Measurements from ENCODE around the gene HSP90AB1. TPM values are rescaled to one million over a fixed set of nuclear protein-coding genes. Genes with fewer than 3 reads are reported as not detected.
A peak's percentile ranks its signal among the peaks of the same experiment; 100 is the strongest.

HSP90AB1 gene
- total RNA-seq, 4 donors from 2014 or later: 105 to 371 (median 242) TPM

DNA sequence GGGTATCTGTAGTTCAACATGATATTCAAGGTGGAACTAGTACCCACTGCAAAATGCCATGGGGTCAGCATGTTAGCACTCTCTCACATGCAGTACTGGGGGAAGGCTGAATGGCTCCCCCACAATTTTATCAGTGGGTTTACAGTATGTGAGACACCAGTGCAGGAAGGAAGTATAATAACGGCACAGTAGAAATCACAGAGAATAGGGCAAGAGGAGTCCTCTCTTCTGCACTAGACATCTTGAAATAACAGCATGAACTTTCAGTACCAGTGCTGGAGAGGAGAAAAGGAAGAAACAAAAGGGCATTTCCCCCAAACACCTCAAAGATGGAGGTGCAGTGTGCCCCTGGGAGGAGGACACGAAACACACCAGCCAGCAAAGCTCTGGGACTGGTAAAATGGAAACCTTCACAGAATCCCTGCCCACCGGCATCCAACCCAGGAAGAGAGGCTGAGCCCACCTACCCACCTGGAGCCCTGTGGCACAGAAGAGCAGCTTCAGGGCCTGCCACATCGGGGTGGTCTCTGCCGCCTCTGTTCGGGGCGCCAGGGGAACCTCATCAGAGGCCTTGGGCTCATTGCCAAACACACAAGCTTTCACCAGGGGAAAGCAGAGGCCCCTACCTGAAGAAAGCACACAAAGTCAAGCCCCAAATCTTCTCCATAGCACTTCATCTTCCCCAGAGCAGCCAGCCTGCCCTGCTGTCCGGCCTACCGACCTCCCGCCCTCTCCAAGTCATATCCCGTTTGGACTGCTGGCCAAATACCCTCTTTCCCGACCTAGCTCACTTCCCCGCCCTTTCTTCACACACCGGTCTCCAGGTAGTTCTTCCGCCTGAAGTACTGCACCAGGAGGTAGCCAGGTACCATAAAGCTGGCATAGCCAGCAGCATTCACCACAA, 9.2 kb downstream of the HSP90AB1 start:
- Histone ChIP-seq H3K27me3 (no peaks in the 10 kb centered on the region), H3K4me3 (peak overlapping the region; percentile 65 to 76 (median 73)), H3K27ac (peak overlapping the region; percentile 85 to 94 (median 91)), H3K9me3 (no peaks in the 10 kb centered on the region), H3K36me3 (peaks cover 0 to 41% (median 20%) of the 10 kb centered on the region in 4 donors), H3K4me1 (peaks cover 12 to 19% (median 17%) of the 10 kb centered on the region in 4 donors)
- in situ Hi-C loops (cut with MboI; ENCODE audit: low pct_ligation_motif_present in 1 of 4, low pct_unique_long_range_greater_than_20kb in 1 of 4, low sequenced_read_pairs in 3 of 4) (no loop called here), intact Hi-C loops (cut with DNase I; ENCODE audit: low total_unique reads) (no loop called here)
- 14 to 20% methylated on average over 5 to 15 of the region's 15 CpGs for WGBS, 2 donors (ENCODE audit: low coverage in 1 of 2)
- TF ChIP-seq POLR2AphosphoS5 (IDR thresholded peaks at IDR 0.05) (no peak), EP300 (IDR thresholded peaks at IDR 0.05; ENCODE audit: low read depth) (no peak), POLR2A (IDR thresholded peaks at IDR 0.05) (no peak)
- TF ChIP-seq, protein P1, sequence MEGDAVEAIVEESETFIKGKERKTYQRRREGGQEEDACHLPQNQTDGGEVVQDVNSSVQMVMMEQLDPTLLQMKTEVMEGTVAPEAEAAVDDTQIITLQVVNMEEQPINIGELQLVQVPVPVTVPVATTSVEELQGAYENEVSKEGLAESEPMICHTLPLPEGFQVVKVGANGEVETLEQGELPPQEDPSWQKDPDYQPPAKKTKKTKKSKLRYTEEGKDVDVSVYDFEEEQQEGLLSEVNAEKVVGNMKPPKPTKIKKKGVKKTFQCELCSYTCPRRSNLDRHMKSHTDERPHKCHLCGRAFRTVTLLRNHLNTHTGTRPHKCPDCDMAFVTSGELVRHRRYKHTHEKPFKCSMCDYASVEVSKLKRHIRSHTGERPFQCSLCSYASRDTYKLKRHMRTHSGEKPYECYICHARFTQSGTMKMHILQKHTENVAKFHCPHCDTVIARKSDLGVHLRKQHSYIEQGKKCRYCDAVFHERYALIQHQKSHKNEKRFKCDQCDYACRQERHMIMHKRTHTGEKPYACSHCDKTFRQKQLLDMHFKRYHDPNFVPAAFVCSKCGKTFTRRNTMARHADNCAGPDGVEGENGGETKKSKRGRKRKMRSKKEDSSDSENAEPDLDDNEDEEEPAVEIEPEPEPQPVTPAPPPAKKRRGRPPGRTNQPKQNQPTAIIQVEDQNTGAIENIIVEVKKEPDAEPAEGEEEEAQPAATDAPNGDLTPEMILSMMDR (IDR thresholded peaks at IDR 0.05): no peak
- DNase-seq: peak; percentile 38

DNA sequence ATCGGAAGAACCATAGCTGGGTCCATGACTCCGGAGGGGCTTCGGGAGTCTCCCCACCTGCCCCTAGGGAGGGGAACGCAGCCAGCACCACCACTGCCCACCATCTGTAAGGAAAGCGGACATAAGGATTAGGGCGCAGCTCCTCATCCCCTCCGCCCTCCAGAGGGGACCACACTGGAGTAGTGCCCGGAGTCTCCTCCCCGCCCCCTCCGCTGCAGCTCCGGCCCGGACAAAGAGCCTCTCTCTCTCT, 9.8 kb downstream of the HSP90AB1 start:
- intact Hi-C loops (cut with DNase I; ENCODE audit: low total_unique reads): no loop called here
- peak overlapping the region; percentile 65 to 76 (median 73) for H3K4me3 ChIP-seq
- H3K9me3 ChIP-seq: no peaks in the 10 kb centered on the region
- peak overlapping the region; percentile 85 to 94 (median 91) for H3K27ac ChIP-seq
- H3K36me3 ChIP-seq: peaks cover 0 to 35% (median 17%) of the 10 kb centered on the region in 4 donors
- peaks cover 12 to 19% (median 17%) of the 10 kb centered on the region in 4 donors for H3K4me1 ChIP-seq
- no peak for DNase-seq
- WGBS, 2 donors (ENCODE audit: low coverage in 1 of 2): 1% methylated on average over 12 of the region's 12 CpGs; no CpG with 5 or more reads in 1 of the 2 donors
- in situ Hi-C loops (cut with MboI; ENCODE audit: low pct_ligation_motif_present in 1 of 4, low pct_unique_long_range_greater_than_20kb in 1 of 4, low sequenced_read_pairs in 3 of 4): no loop called here
- TF ChIP-seq POLR2AphosphoS5 (IDR thresholded peaks at IDR 0.05) (no peak), POLR2A (IDR thresholded peaks at IDR 0.05) (no peak), EP300 (IDR thresholded peaks at IDR 0.05; ENCODE audit: low read depth) (no peak)
- TF ChIP-seq, protein P1 (IDR thresholded peaks at IDR 0.05): no peak
- no peaks in the 10 kb centered on the region for H3K27me3 ChIP-seq

DNA sequence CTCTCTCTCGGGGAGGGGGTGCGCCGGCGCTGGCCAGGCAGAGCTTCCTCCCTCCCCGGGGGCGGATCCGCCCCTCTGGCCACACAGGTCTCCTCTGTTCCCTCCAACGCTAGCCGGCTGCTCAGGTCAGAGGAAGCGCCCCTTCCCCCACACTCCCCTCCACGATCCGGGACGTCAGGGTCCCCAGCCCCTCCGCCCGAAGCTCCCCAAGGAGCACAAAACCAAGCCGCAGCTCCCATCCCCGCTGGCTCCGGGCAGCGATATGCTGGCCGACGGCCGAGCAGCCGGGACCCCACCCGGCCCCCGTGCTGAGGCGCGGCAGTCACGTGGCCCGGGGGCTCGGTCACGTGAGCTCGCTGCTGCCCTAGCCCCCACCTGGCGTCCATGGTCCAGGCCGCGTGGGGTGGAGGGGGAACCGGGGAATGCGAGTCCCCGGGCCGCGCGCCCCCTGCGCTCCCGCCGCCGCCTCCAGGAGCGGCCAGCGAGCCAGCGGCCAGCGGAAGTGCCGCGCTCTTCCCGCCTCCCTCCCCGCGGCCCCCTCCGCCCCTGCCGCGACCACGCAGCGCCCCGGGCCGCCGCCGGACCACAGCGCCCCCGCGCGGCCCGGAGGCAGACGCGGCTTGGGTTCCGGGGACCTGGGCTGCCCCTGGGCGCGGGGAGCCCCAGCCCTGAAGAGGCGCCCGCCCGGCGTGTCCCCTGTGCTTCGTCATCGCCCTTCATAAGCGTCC, 10.3 kb downstream of the HSP90AB1 start, which contains the start of gene SLC35B2:
TSS of gene SLC35B2 (minus strand) at position 504 of the 728 bp plus-strand sequence. CDS start at position 386, 118 bp downstream.
- peak within 1 kb of the TSS; percentile 85 to 94 (median 91) for H3K27ac ChIP-seq
- peak within 1 kb of the TSS; percentile 65 to 76 (median 73) for H3K4me3 ChIP-seq
- no peaks in the 10 kb centered on the region for H3K27me3 ChIP-seq
- TF ChIP-seq POLR2AphosphoS5 (IDR thresholded peaks at IDR 0.05) (peak; percentile 38 to 74 (median 69)), EP300 (IDR thresholded peaks at IDR 0.05; ENCODE audit: low read depth) (no peak), POLR2A (IDR thresholded peaks at IDR 0.05) (peak; percentile 68)
- TF ChIP-seq, protein P1 (IDR thresholded peaks at IDR 0.05): peak; percentile 30 to 82 (median 65)
- intact Hi-C loops (cut with DNase I; ENCODE audit: low total_unique reads) (no loop called here), in situ Hi-C loops (cut with MboI; ENCODE audit: low pct_ligation_motif_present in 1 of 4, low pct_unique_long_range_greater_than_20kb in 1 of 4, low sequenced_read_pairs in 3 of 4) (no loop called here)
- peaks cover 12 to 22% (median 18%) of the 10 kb centered on the region in 4 donors for H3K4me1 ChIP-seq
- WGBS, 2 donors (ENCODE audit: low coverage in 1 of 2): 0% methylated on average over 2 of the region's 80 CpGs; no CpG with 5 or more reads in 1 of the 2 donors
- no peaks in the 10 kb centered on the region for H3K9me3 ChIP-seq
- H3K36me3 ChIP-seq: peaks cover 0 to 30% (median 15%) of the 10 kb centered on the region in 4 donors
- DNase-seq: peak; percentile 70
